H1 (cell line): ENCODE results near the gene PLXND1. TPM values are rescaled to one million over a fixed set of nuclear protein-coding genes. Genes with fewer than 3 reads are reported as not detected.

Source experiments
- ASH2L ChIP-seq: fragments of 200-600, 300-600 bp; sonication (generic); IDR thresholded peaks from one replicate; pipeline ENCODE4 v1.7.1; 2017; ENCODE audit warnings: low read length
- CBX5 ChIP-seq: fragments of 300-800, 300-1000 bp; sonication (generic); IDR thresholded peaks from 2 replicates; pipeline ENCODE4 v1.7.1; 2016; ENCODE audit warnings: antibody characterized with exemption, low read length, low read depth
- GABPA ChIP-seq: IDR thresholded peaks from 2 replicates; pipeline ENCODE4 v1.6.1; 2011; ENCODE audit warnings: mild to moderate bottlenecking, low read length, moderate library complexity, borderline replicate concordance; ENCODE audit not compliant: insufficient read depth
- GTF2F1 ChIP-seq: IDR thresholded peaks from 2 replicates; pipeline ENCODE4 v1.6.1; 2012; ENCODE audit warnings: low read depth, low read length, improper control_type of control experiment, borderline replicate concordance
- KDM1A ChIP-seq: fragments of 200-600, 300-600 bp; sonication (generic); IDR thresholded peaks from 2 replicates; pipeline ENCODE4 v1.7.1; 2016; ENCODE audit warnings: mild to moderate bottlenecking, low read length, borderline replicate concordance
- MAX ChIP-seq: IDR thresholded peaks from 2 replicates; pipeline ENCODE4 v1.6.1; 2012; ENCODE audit warnings: inconsistent platforms
- SAP30 ChIP-seq: fragments of 300-600 bp; sonication (generic); IDR thresholded peaks from 2 replicates; pipeline ENCODE4 v1.7.1; 2012; ENCODE audit warnings: low read length, moderate library complexity, mild to moderate bottlenecking, inconsistent platforms; ENCODE audit not compliant: insufficient read depth, insufficient replicate concordance
- SIN3A ChIP-seq, 2 experiments: IDR thresholded peaks in 1 of 2; conservative IDR thresholded peaks in 1 of 2; 2 replicates each; pipeline ENCODE4 v1.6.1; 2011 to 2012; ENCODE audit warnings: low read length in 2 of 2, improper control_type of control experiment in 1 of 2, low read depth in 1 of 2, mild to moderate bottlenecking in 1 of 2
- TBP ChIP-seq: IDR thresholded peaks from 2 replicates; pipeline ENCODE4 v1.6.1; 2011; ENCODE audit warnings: low read depth, low read length, improper control_type of control experiment
- polyA plus RNA-seq, 7 experiments: library from polyadenylated mRNA; depleted of rRNA in 3 of 7; stranded (reverse) in 5 of 7; unstranded in 2 of 7; fragments of >200 nt in 5 of 7; fragments of 200-250 nt in 2 of 7; gene quantifications; 1 replicate in 5 of 7; 2 replicates in 1 of 7; 4 replicates in 1 of 7; pipeline versions ENCODE4 v1.2.1 to v1.2.3, GENCODE V29; 2011 to 2013; ENCODE audit warnings: missing spikeins in 2 of 7, mixed read lengths in 2 of 7
- total RNA-seq: library from RNA; stranded (reverse); fragmentation: NEBNext Ultra II Directional; extraction: Animal tissue kit (Norgen Biotek cat#: 25700); gene quantifications from 2 replicates; pipeline ENCODE4 v1.2.1, GENCODE V29; 2021
- TF ChIP-seq, protein P1 (sequence below): fragments of 300-600 bp; sonication (generic); IDR thresholded peaks from 2 replicates; pipeline ENCODE4 v1.7.1; 2012; ENCODE audit warnings: low read length, moderate library complexity, mild to moderate bottlenecking, inconsistent platforms; ENCODE audit not compliant: insufficient replicate concordance

The PLXND1 gene
- total and polyA plus RNA-seq, 2 of the 8 experiments (the other 6 are each of a cell fraction or from before 2014, with no cell fraction given), result 17.7 to 66.4 TPM

DNA sequence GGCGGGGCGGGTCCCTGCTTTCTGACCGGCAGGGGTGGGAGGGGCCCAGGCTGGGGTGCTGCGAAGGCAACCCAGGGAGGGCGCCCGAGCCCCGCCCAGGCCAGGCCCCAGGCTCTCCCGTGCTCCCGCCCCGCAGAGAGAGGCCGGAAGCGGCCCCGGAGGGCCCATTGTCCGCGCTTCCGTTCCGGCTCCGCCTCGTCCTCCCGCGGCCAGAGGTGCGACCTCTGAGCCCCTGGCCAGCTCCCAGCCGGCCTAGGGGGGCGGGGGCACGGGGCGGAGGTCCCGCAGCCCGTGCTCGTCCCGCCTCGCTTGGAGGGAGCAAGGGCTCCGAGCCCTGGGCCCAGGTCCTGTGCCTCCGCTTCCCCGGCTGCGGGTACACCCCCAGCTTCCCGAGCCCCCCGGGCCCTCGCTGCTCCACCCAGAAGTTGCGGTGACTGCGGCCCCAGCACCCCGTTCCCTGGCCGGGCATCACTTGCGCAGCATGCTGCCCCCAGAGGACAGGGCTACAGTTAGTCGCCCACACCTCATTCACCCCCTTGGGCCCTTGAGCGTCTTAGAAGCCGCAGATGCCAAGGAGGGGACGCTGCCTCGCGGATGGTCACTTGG is 20.4 kb upstream of the PLXND1 start (continued):
- TF ChIP-seq, protein P1, sequence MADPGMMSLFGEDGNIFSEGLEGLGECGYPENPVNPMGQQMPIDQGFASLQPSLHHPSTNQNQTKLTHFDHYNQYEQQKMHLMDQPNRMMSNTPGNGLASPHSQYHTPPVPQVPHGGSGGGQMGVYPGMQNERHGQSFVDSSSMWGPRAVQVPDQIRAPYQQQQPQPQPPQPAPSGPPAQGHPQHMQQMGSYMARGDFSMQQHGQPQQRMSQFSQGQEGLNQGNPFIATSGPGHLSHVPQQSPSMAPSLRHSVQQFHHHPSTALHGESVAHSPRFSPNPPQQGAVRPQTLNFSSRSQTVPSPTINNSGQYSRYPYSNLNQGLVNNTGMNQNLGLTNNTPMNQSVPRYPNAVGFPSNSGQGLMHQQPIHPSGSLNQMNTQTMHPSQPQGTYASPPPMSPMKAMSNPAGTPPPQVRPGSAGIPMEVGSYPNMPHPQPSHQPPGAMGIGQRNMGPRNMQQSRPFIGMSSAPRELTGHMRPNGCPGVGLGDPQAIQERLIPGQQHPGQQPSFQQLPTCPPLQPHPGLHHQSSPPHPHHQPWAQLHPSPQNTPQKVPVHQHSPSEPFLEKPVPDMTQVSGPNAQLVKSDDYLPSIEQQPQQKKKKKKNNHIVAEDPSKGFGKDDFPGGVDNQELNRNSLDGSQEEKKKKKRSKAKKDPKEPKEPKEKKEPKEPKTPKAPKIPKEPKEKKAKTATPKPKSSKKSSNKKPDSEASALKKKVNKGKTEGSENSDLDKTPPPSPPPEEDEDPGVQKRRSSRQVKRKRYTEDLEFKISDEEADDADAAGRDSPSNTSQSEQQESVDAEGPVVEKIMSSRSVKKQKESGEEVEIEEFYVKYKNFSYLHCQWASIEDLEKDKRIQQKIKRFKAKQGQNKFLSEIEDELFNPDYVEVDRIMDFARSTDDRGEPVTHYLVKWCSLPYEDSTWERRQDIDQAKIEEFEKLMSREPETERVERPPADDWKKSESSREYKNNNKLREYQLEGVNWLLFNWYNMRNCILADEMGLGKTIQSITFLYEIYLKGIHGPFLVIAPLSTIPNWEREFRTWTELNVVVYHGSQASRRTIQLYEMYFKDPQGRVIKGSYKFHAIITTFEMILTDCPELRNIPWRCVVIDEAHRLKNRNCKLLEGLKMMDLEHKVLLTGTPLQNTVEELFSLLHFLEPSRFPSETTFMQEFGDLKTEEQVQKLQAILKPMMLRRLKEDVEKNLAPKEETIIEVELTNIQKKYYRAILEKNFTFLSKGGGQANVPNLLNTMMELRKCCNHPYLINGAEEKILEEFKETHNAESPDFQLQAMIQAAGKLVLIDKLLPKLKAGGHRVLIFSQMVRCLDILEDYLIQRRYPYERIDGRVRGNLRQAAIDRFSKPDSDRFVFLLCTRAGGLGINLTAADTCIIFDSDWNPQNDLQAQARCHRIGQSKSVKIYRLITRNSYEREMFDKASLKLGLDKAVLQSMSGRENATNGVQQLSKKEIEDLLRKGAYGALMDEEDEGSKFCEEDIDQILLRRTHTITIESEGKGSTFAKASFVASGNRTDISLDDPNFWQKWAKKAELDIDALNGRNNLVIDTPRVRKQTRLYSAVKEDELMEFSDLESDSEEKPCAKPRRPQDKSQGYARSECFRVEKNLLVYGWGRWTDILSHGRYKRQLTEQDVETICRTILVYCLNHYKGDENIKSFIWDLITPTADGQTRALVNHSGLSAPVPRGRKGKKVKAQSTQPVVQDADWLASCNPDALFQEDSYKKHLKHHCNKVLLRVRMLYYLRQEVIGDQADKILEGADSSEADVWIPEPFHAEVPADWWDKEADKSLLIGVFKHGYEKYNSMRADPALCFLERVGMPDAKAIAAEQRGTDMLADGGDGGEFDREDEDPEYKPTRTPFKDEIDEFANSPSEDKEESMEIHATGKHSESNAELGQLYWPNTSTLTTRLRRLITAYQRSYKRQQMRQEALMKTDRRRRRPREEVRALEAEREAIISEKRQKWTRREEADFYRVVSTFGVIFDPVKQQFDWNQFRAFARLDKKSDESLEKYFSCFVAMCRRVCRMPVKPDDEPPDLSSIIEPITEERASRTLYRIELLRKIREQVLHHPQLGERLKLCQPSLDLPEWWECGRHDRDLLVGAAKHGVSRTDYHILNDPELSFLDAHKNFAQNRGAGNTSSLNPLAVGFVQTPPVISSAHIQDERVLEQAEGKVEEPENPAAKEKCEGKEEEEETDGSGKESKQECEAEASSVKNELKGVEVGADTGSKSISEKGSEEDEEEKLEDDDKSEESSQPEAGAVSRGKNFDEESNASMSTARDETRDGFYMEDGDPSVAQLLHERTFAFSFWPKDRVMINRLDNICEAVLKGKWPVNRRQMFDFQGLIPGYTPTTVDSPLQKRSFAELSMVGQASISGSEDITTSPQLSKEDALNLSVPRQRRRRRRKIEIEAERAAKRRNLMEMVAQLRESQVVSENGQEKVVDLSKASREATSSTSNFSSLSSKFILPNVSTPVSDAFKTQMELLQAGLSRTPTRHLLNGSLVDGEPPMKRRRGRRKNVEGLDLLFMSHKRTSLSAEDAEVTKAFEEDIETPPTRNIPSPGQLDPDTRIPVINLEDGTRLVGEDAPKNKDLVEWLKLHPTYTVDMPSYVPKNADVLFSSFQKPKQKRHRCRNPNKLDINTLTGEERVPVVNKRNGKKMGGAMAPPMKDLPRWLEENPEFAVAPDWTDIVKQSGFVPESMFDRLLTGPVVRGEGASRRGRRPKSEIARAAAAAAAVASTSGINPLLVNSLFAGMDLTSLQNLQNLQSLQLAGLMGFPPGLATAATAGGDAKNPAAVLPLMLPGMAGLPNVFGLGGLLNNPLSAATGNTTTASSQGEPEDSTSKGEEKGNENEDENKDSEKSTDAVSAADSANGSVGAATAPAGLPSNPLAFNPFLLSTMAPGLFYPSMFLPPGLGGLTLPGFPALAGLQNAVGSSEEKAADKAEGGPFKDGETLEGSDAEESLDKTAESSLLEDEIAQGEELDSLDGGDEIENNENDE, result no peak
- TF ChIP-seq SIN3A (conservative IDR thresholded peaks at IDR 0.05 in 1 of 2, IDR thresholded peaks at IDR 0.05 in 1 of 2; ENCODE audit: low read depth in 1 of 2, low read length in 2 of 2) (peak in 1 of 2 experiments; percentile 14; a peak in 1 of 4 replicates), SAP30 (no peak), KDM1A (no peak), ASH2L (peak; percentile 36), MAX (peak; percentile 70), TBP (no peak), GTF2F1 (no peak), GABPA (peak; percentile 90), CBX5 (no peak)
